GM12878 (cell line): Measurements from ENCODE around the gene PPP2R5A. TPM values are rescaled to one million over a fixed set of nuclear protein-coding genes. Genes with fewer than 3 reads are reported as not detected.

Experiments used
- ATAC-seq: fragments of 200-7000 bp; cut with Tn5 transposase; 3 replicates; pipeline ENCODE4 v1.9.1; 2020; ENCODE audit warnings: mild to moderate bottlenecking, moderate library complexity
- BruUV-seq: library from RNA; stranded (reverse); fragments of 400-500 nt; replicated peaks from 2 replicates; lab custom pipeline; 2021; lab: Mats Ljungman, UMichigan
- CTCF ChIA-PET: fragments of 300-600 bp; sonication (Branson Sonifier 250); formaldehyde crosslinking; extraction: SDS; loops from one replicate; lab custom pipeline; 2021; ENCODE audit warnings: inconsistent platforms; lab: Yijun Ruan, JAX
- POLR2A ChIA-PET: fragments of 350-600 bp; formaldehyde crosslinking; extraction: SDS; loops from one replicate; lab custom pipeline; 2021; ENCODE audit warnings: inconsistent platforms; lab: Charles Lee
- RAD21 ChIA-PET: fragments of 300-600 bp; sonication (Branson Sonifier 250); formaldehyde crosslinking; loops from one replicate; lab custom pipeline; 2023; ENCODE audit warnings: antibody characterized with exemption; ENCODE audit not compliant: unreplicated experiment; lab: Charles Lee
- SMC1A ChIA-PET: fragments of 300-600 bp; sonication (Branson Sonifier 250); formaldehyde crosslinking; loops from one replicate; lab custom pipeline; 2023; ENCODE audit not compliant: unreplicated experiment, uncharacterized antibody; lab: Charles Lee
- DNase-seq: peaks from one replicate; pipeline ENCODE4 v3.0.0-alpha.2; 2011; ENCODE audit warnings: low read depth, low spot score
- FAIRE-seq: peaks from 3 replicates; lab custom pipeline; 2011; peaks lifted over from hg19 to GRCh38; lab: Jason Lieb, UNC
- H2AFZ ChIP-seq: 2 replicates; pipeline ENCODE4 v1.6.0; 2011; ENCODE audit warnings: low read depth, low read length, control low read depth; ENCODE audit not compliant: control insufficient read depth
- H3K27ac ChIP-seq: 2 replicates; pipeline ENCODE4 v1.5.1; 2011; ENCODE audit warnings: control low read depth; ENCODE audit not compliant: control insufficient read depth, insufficient read depth
- H3K27me3 ChIP-seq, 2 experiments: replicated peaks in 1 of 2; 2 replicates each; pipeline versions ENCODE4 v1.6.0 to v1.6.1; 2011; ENCODE audit warnings: low read length in 1 of 2; ENCODE audit not compliant: control insufficient read depth in 2 of 2, insufficient read depth in 2 of 2
- H3K36me3 ChIP-seq, 2 experiments: 2 replicates each; pipeline ENCODE4 v1.5.1; 2011; ENCODE audit warnings: low read length in 1 of 2; ENCODE audit not compliant: control insufficient read depth in 2 of 2, insufficient read depth in 2 of 2
- H3K4me1 ChIP-seq: 2 replicates; pipeline ENCODE4 v1.6.1; 2011; ENCODE audit warnings: mild to moderate bottlenecking, low read length, moderate library complexity, mixed read lengths; ENCODE audit not compliant: control insufficient read depth, insufficient read depth
- H3K4me2 ChIP-seq: 2 replicates; pipeline ENCODE4 v1.6.0; 2011; ENCODE audit warnings: control low read depth; ENCODE audit not compliant: control insufficient read depth, insufficient read depth
- H3K4me3 ChIP-seq: fragments of 200-600 bp; sonication (generic); 2 replicates; pipeline ENCODE4 v1.5.1; 2016
- H3K79me2 ChIP-seq: 2 replicates; pipeline ENCODE4 v1.6.0; 2011; ENCODE audit warnings: low read length; ENCODE audit not compliant: control insufficient read depth, insufficient read depth
- H3K9ac ChIP-seq: 2 replicates; pipeline ENCODE4 v1.8.0; 2011; ENCODE audit warnings: low read length, control low read depth, mixed read lengths; ENCODE audit not compliant: control insufficient read depth, insufficient read depth
- H3K9me3 ChIP-seq: replicated peaks from 3 replicates; pipeline ENCODE4 v1.5.1; 2011; ENCODE audit warnings: mild to moderate bottlenecking, low read length; ENCODE audit not compliant: control insufficient read depth, insufficient read depth
- H4K20me1 ChIP-seq: 2 replicates; pipeline ENCODE4 v1.6.0; 2011; ENCODE audit not compliant: control insufficient read depth, insufficient read depth
- BACH1 ChIP-seq: fragments of 450-650 bp; IDR thresholded peaks from 2 replicates; pipeline ENCODE4 v1.6.1; 2017; ENCODE audit warnings: mild to moderate bottlenecking, borderline replicate concordance
- BCL3 ChIP-seq: IDR thresholded peaks from 2 replicates; pipeline ENCODE4 v1.6.1; 2011; ENCODE audit warnings: borderline replicate concordance, low read depth, mild to moderate bottlenecking, moderate library complexity, low read length; ENCODE audit not compliant: insufficient read depth, poor library complexity, severe bottlenecking
- BMI1 ChIP-seq: fragments of 450-650 bp; IDR thresholded peaks from 2 replicates; pipeline ENCODE4 v1.6.1; 2016; ENCODE audit warnings: mild to moderate bottlenecking, moderate library complexity, borderline replicate concordance
- CBX3 ChIP-seq: fragments of 200-600 bp; sonication (generic); IDR thresholded peaks from 2 replicates; pipeline ENCODE4 v1.6.1; 2016; ENCODE audit warnings: low read depth, borderline replicate concordance
- CREM ChIP-seq: IDR thresholded peaks from 2 replicates; pipeline ENCODE4 v1.6.1; 2014; ENCODE audit warnings: antibody characterized with exemption, low read depth
- CUX1 ChIP-seq: IDR thresholded peaks from 2 replicates; pipeline ENCODE4 v1.6.1; 2012; ENCODE audit warnings: improper control_type of control experiment, low read depth, low read length; ENCODE audit not compliant: insufficient replicate concordance
- E4F1 ChIP-seq: fragments of 450-650 bp; IDR thresholded peaks from 2 replicates; pipeline ENCODE4 v1.6.1; 2018; ENCODE audit warnings: borderline replicate concordance, mild to moderate bottlenecking; ENCODE audit not compliant: partially characterized antibody
- FOXK2 ChIP-seq: fragments of 450-650 bp; IDR thresholded peaks from 2 replicates; pipeline ENCODE4 v1.6.1; 2017; ENCODE audit warnings: mild to moderate bottlenecking, moderate library complexity
- JUNB ChIP-seq: IDR thresholded peaks from 2 replicates; pipeline ENCODE4 v1.6.1; 2016; ENCODE audit warnings: antibody characterized with exemption, mild to moderate bottlenecking
- JUND ChIP-seq: IDR thresholded peaks from 2 replicates; pipeline ENCODE4 v1.6.1; 2012; ENCODE audit warnings: low read depth, mild to moderate bottlenecking, low read length, improper control_type of control experiment, moderate library complexity
- USF1 ChIP-seq: IDR thresholded peaks from 2 replicates; pipeline ENCODE4 v1.6.1; 2011; ENCODE audit warnings: borderline replicate concordance, low read depth, mild to moderate bottlenecking, moderate library complexity, mixed read lengths, low read length; ENCODE audit not compliant: insufficient read depth; ENCODE audit errors: extremely low read length
- ZNF207 ChIP-seq: fragments of 450-650 bp; IDR thresholded peaks from 2 replicates; pipeline ENCODE4 v1.6.1; 2014; ENCODE audit warnings: antibody characterized with exemption, mild to moderate bottlenecking, borderline replicate concordance
- WGBS: methylation state at CpG from one replicate; pipeline ENCODE4 v1.1.6; 2016; ENCODE audit warnings: low lambda C conversion rate; ENCODE audit not compliant: insufficient replicate concordance, insufficient coverage; ENCODE audit errors: missing lambda C conversion rate; 5-methylcytosine and 5-hydroxymethylcytosine counted together
- in situ Hi-C: fragments of 300-500 bp; cut with MboI; formaldehyde crosslinking; loops from 9 replicates; pipeline ENCODE4 v1.14.3; 2018; ENCODE audit warnings: mixed read lengths
- intact Hi-C: fragments of 100-400 bp; cut with micrococcal nuclease; formaldehyde crosslinking; loops from one replicate; pipeline ENCODE4 v1.14.2; 2022; ENCODE audit not compliant: unreplicated experiment
- polyA plus RNA-seq, 11 experiments: library from polyadenylated mRNA; depleted of rRNA in 4 of 11; unstranded in 6 of 11; stranded (reverse) in 5 of 11; fragments of >200 nt; fragmentation: Nextera tagmentation in 4 of 11; fragmentation: Illumina TruSeq in 1 of 11; extraction: Ambion mirVana in 4 of 11; extraction: Trizol in 1 of 11; gene quantifications; 1 replicate in 1 of 11; 2 replicates in 10 of 11; pipeline versions ENCODE4 v1.2.1 to v1.2.3, GENCODE V29; 2011 to 2016; ENCODE audit warnings: inconsistent platforms in 2 of 11, missing spikeins in 2 of 11, low read depth in 1 of 11
- total RNA-seq, 4 experiments: library from RNA; depleted of rRNA in 3 of 4; stranded (reverse); fragments of >200 nt in 3 of 4; fragmentation: Illumina TruSeq in 1 of 4; extraction: Trizol in 1 of 4; gene quantifications; 2 replicates each; pipeline versions ENCODE4 v1.2.1 to v1.2.3, GENCODE V29; 2013 to 2021

Gene PPP2R5A
- total and polyA plus RNA-seq, 10 of the 15 experiments (the other 5 are each of a cell fraction or from before 2014, with no cell fraction given), result 15.4 to 40.6 (median 32.5) TPM

- TF ChIP-seq CUX1, result no peak
- TF ChIP-seq, all 136 proteins: peak for 0
Measured at GRCh38 chr1:212238552-212238951, 46.7 kb upstream of the PPP2R5A start (continued).

- ChIA-PET POLR2A (interaction anchor here (0.5 kb wide), 1 partner anchor 445 kb away, joined by 3 read pairs; no protein-coding TSS in a partner anchor), CTCF (interaction anchor here (1.6 kb wide), 1 partner anchor 16 kb away, joined by 5 read pairs; no protein-coding TSS in a partner anchor), RAD21 (interaction anchor here (1.0 kb wide), 1 partner anchor 50 kb away, joined by 3 read pairs; no protein-coding TSS in a partner anchor), SMC1A (interaction anchor here (1.3 to 1.7 kb wide), 2 partner anchors 10 to 13 kb away, joined by 3 read pairs; no protein-coding TSS in a partner anchor)
- BruUV-seq, result no TSS peak
- no peak for FAIRE-seq
- H3K79me2 ChIP-seq, result no peaks in the 10 kb centered on the region
- peaks cover 8% of the 10 kb centered on the region for H3K4me1 ChIP-seq
- H3K27me3 ChIP-seq, result no peaks in the 10 kb centered on the region
- H4K20me1 ChIP-seq, result no peaks in the 10 kb centered on the region
- no peak overlapping the region for H3K9ac ChIP-seq
- H2AFZ ChIP-seq, result no peak overlapping the region
- intact Hi-C loops, result no loop called here
- in situ Hi-C loops, result no loop called here
- no peak for DNase-seq
- ATAC-seq, result no peak
- H3K9me3 ChIP-seq, result no peaks in the 10 kb centered on the region
- H3K4me2 ChIP-seq, result no peak overlapping the region
- no peaks in the 10 kb centered on the region for H3K36me3 ChIP-seq
- H3K27ac ChIP-seq, result no peak overlapping the region
- no peak overlapping the region for H3K4me3 ChIP-seq
- 43% methylated on average over 2 of the region's 2 CpGs for WGBS
- TF ChIP-seq CREM, result no peak
- no peak for TF ChIP-seq JUND
- no peak for TF ChIP-seq USF1
- no peak for TF ChIP-seq ZNF207
- TF ChIP-seq FOXK2, result no peak
- no peak for TF ChIP-seq BCL3
- no peak for TF ChIP-seq BMI1
- TF ChIP-seq CBX3, result no peak
- no peak for TF ChIP-seq BACH1
- no peak for TF ChIP-seq E4F1
- no peak for TF ChIP-seq JUNB
Measured at GRCh38 chr1:212241501-212241900, 43.7 kb upstream of the PPP2R5A start.
